Natural killer cell treated with Interleukin-12 subunit alpha and Interleukin-12 subunit beta and Interleukin-15 and Interleukin-18, amount 100 ng/mL, for 72 hours (primary cell): ENCODE data around the gene OR5L1. TPM values are rescaled to one million over a fixed set of nuclear protein-coding genes. Genes with fewer than 3 reads are reported as not detected.

Experiments used
- ATAC-seq, 2 donors: fragments of 150-1000 bp; cut with Tn5 transposase in 1 of 2; sonication (Bioruptor Pico), chemical (Tn5 transposase) in 1 of 2; 2 replicates each; pipeline ENCODE4 v1.10.0; 2021
- DNase-seq: peaks from one replicate; pipeline ENCODE4 v3.0.0; 2022; ENCODE audit warnings: low spot score
- H3K27ac Mint-ChIP-seq, 2 donors: 1 replicate in 1 of 2; 2 replicates in 1 of 2; pipeline ENCODE4 v1.8.0; 2022; ENCODE audit warnings: mixed read lengths in 2 of 2, mild to moderate bottlenecking in 1 of 2, moderate library complexity in 1 of 2
- H3K27me3 Mint-ChIP-seq, 2 donors: 1 replicate in 1 of 2; 2 replicates in 1 of 2; pipeline ENCODE4 v1.8.0; 2022; ENCODE audit warnings: mixed read lengths in 2 of 2
- H3K36me3 Mint-ChIP-seq: one replicate; pipeline ENCODE4 v1.8.0; 2022; ENCODE audit warnings: mixed read lengths
- H3K4me1 Mint-ChIP-seq, 2 donors: 1 replicate in 1 of 2; 2 replicates in 1 of 2; pipeline ENCODE4 v1.8.0; 2022; ENCODE audit warnings: low read depth in 2 of 2, mixed read lengths in 2 of 2, mild to moderate bottlenecking in 1 of 2
- H3K4me3 Mint-ChIP-seq: one replicate; pipeline ENCODE4 v1.8.0; 2022; ENCODE audit warnings: mixed read lengths
- H3K9me3 Mint-ChIP-seq: 2 replicates; pipeline ENCODE4 v1.8.0; 2022; ENCODE audit warnings: mixed read lengths
- total RNA-seq, 2 donors: library from RNA; stranded (reverse); gene quantifications; one replicate each; pipeline ENCODE4 v1.2.3, GENCODE V29; 2022

OR5L1 gene
- not detected for total RNA-seq

GRCh38 chr11:55811067-55811466 is at the start of gene OR5L1:
Gene OR5L1, plus strand, starts transcription at chr11:55811367. Its CDS starts 100 bp downstream, at chr11:55811467.
- no peaks in the 10 kb centered on the region for H3K4me1 Mint-ChIP-seq
- peaks cover 18% of the 10 kb centered on the region for H3K9me3 Mint-ChIP-seq
- H3K27me3 Mint-ChIP-seq: no peaks in the 10 kb centered on the region
- no peak within 1 kb of the TSS for H3K4me3 Mint-ChIP-seq
- peaks cover 11% of the 10 kb centered on the region for H3K36me3 Mint-ChIP-seq
- no peak for DNase-seq
- H3K27ac Mint-ChIP-seq: no peak within 1 kb of the TSS
- no peak for ATAC-seq

GRCh38 chr11:55773138-55773537 is 38.0 kb upstream of the OR5L1 start, which contains the start of gene OR5D13:
Gene OR5D13, plus strand, starts transcription at chr11:55773438. Its CDS starts 0 bp downstream, at chr11:55773438.
- H3K27me3 Mint-ChIP-seq: no peaks in the 10 kb centered on the region
- no peak within 1 kb of the TSS for H3K4me3 Mint-ChIP-seq

GRCh38 chr11:55791606-55792005 is 19.6 kb upstream of the OR5L1 start:
- Mint-ChIP-seq H3K4me1 (no peaks in the 10 kb centered on the region), H3K27ac (no peak overlapping the region), H3K27me3 (no peaks in the 10 kb centered on the region), H3K4me3 (no peak overlapping the region), H3K9me3 (peaks cover 20% of the 10 kb centered on the region), H3K36me3 (peaks cover 13% of the 10 kb centered on the region)
- ATAC-seq (no peak), DNase-seq (no peak)

More at GRCh38 chr11:55773138-55773537, 38.0 kb upstream of the OR5L1 start, which contains the start of gene OR5D13:
- DNase-seq: no peak
- peaks cover 21% of the 10 kb centered on the region for H3K9me3 Mint-ChIP-seq
- no peak within 1 kb of the TSS for H3K27ac Mint-ChIP-seq
- no peak for ATAC-seq
- no peaks in the 10 kb centered on the region for H3K4me1 Mint-ChIP-seq
- peaks cover 11% of the 10 kb centered on the region for H3K36me3 Mint-ChIP-seq

- peaks cover 7% of the 10 kb centered on the region for H3K36me3 Mint-ChIP-seq
- no peak overlapping the region for H3K4me3 Mint-ChIP-seq
- H3K9me3 Mint-ChIP-seq: peaks cover 15% of the 10 kb centered on the region
- ATAC-seq (no peak), DNase-seq (no peak)
- no peak overlapping the region for H3K27ac Mint-ChIP-seq
- H3K4me1 Mint-ChIP-seq: no peaks in the 10 kb centered on the region
- H3K27me3 Mint-ChIP-seq: no peaks in the 10 kb centered on the region
Measured at GRCh38 chr11:55793321-55793720, 17.8 kb upstream of the OR5L1 start.

GRCh38 chr11:55795256-55795655 is 15.9 kb upstream of the OR5L1 start, which contains the start of gene OR5D14:
Gene OR5D14, plus strand, starts transcription at chr11:55795556. Its CDS starts 0 bp downstream, at chr11:55795556.
- Mint-ChIP-seq H3K9me3 (peaks cover 26% of the 10 kb centered on the region), H3K27me3 (no peaks in the 10 kb centered on the region), H3K4me1 (no peaks in the 10 kb centered on the region), H3K36me3 (peaks cover 17% of the 10 kb centered on the region), H3K27ac (no peak within 1 kb of the TSS), H3K4me3 (no peak within 1 kb of the TSS)
- ATAC-seq (no peak), DNase-seq (no peak)

- Mint-ChIP-seq H3K27ac (no peak overlapping the region), H3K9me3 (peaks cover 20% of the 10 kb centered on the region), H3K27me3 (no peaks in the 10 kb centered on the region), H3K36me3 (peaks cover 8% of the 10 kb centered on the region), H3K4me1 (no peaks in the 10 kb centered on the region), H3K4me3 (no peak overlapping the region)
- ATAC-seq (no peak), DNase-seq (no peak)
Measured at GRCh38 chr11:55806248-55806647, 4.9 kb upstream of the OR5L1 start.

GRCh38 chr11:55819330-55819729 is 8.2 kb downstream of the OR5L1 start, which contains the start of gene OR5D18:
Gene OR5D18, plus strand, starts transcription at chr11:55819630. Its CDS starts 0 bp downstream, at chr11:55819630.
- H3K27ac Mint-ChIP-seq: no peak within 1 kb of the TSS
- no peak within 1 kb of the TSS for H3K4me3 Mint-ChIP-seq
- H3K27me3 Mint-ChIP-seq: no peaks in the 10 kb centered on the region
- H3K36me3 Mint-ChIP-seq: peaks cover 18% of the 10 kb centered on the region
- no peaks in the 10 kb centered on the region for H3K4me1 Mint-ChIP-seq
- ATAC-seq (no peak), DNase-seq (no peak)
- H3K9me3 Mint-ChIP-seq: peaks cover 31% of the 10 kb centered on the region

- Mint-ChIP-seq H3K27me3 (no peaks in the 10 kb centered on the region), H3K27ac (no peak within 1 kb of the TSS), H3K36me3 (no peaks in the 10 kb centered on the region), H3K4me3 (no peak within 1 kb of the TSS), H3K4me1 (no peaks in the 10 kb centered on the region), H3K9me3 (peaks cover 11% of the 10 kb centered on the region)
- ATAC-seq (no peak), DNase-seq (no peak)
Measured at GRCh38 chr11:55826919-55827318, 15.8 kb downstream of the OR5L1 start, which contains the start of gene OR5L2. Gene OR5L2, plus strand, starts transcription at chr11:55827219. Its CDS starts 0 bp downstream, at chr11:55827219.

GRCh38 chr11:55838452-55838851 is 27.3 kb downstream of the OR5L1 start, which contains the start of gene OR5D16:
Gene OR5D16, plus strand, starts transcription at chr11:55838752. Its CDS starts 0 bp downstream, at chr11:55838752.
- H3K36me3 Mint-ChIP-seq: no peaks in the 10 kb centered on the region
- H3K27ac Mint-ChIP-seq: no peak within 1 kb of the TSS
- no peaks in the 10 kb centered on the region for H3K27me3 Mint-ChIP-seq
- no peak for DNase-seq
- H3K4me1 Mint-ChIP-seq: no peaks in the 10 kb centered on the region
- no peak for ATAC-seq
- peaks cover 8% of the 10 kb centered on the region for H3K9me3 Mint-ChIP-seq
- no peak within 1 kb of the TSS for H3K4me3 Mint-ChIP-seq

GRCh38 chr11:55847453-55847852 is 36.3 kb downstream of the OR5L1 start:
- H3K4me1 Mint-ChIP-seq: no peaks in the 10 kb centered on the region
- no peaks in the 10 kb centered on the region for H3K27me3 Mint-ChIP-seq
- H3K9me3 Mint-ChIP-seq: peaks cover 18% of the 10 kb centered on the region
- peaks cover 4% of the 10 kb centered on the region for H3K36me3 Mint-ChIP-seq
- no peak overlapping the region for H3K27ac Mint-ChIP-seq
- no peak for DNase-seq
- H3K4me3 Mint-ChIP-seq: no peak overlapping the region
- no peak for ATAC-seq

GRCh38 chr11:55849037-55849436 is 37.9 kb downstream of the OR5L1 start:
- Mint-ChIP-seq H3K36me3 (peaks cover 4% of the 10 kb centered on the region), H3K4me1 (no peaks in the 10 kb centered on the region), H3K9me3 (peaks cover 25% of the 10 kb centered on the region), H3K4me3 (no peak overlapping the region), H3K27ac (no peak overlapping the region), H3K27me3 (no peaks in the 10 kb centered on the region)
- DNase-seq (no peak), ATAC-seq (no peak)

GRCh38 chr11:55852141-55852540 is 41.0 kb downstream of the OR5L1 start:
- Mint-ChIP-seq H3K27me3 (no peaks in the 10 kb centered on the region), H3K4me3 (no peak overlapping the region), H3K36me3 (peaks cover 5% of the 10 kb centered on the region), H3K9me3 (peaks cover 29% of the 10 kb centered on the region), H3K27ac (no peak overlapping the region), H3K4me1 (no peaks in the 10 kb centered on the region)
- DNase-seq: no peak
- no peak for ATAC-seq

- peaks cover 5% of the 10 kb centered on the region for H3K36me3 Mint-ChIP-seq
- no peaks in the 10 kb centered on the region for H3K4me1 Mint-ChIP-seq
- DNase-seq (no peak), ATAC-seq (no peak)
- H3K27ac Mint-ChIP-seq: no peak overlapping the region
- no peak overlapping the region for H3K4me3 Mint-ChIP-seq
- H3K9me3 Mint-ChIP-seq: peaks cover 26% of the 10 kb centered on the region
- no peaks in the 10 kb centered on the region for H3K27me3 Mint-ChIP-seq
Measured at GRCh38 chr11:55854704-55855103, 43.5 kb downstream of the OR5L1 start.
